ENCODE data around the gene ZRANB2. TPM values are rescaled to one million over a fixed set of nuclear protein-coding genes. Genes with fewer than 3 reads are reported as not detected.

Gene ZRANB2
- total RNA-seq, 2 experiments from 2014 or later, result 82.1 to 171 TPM

DNA sequence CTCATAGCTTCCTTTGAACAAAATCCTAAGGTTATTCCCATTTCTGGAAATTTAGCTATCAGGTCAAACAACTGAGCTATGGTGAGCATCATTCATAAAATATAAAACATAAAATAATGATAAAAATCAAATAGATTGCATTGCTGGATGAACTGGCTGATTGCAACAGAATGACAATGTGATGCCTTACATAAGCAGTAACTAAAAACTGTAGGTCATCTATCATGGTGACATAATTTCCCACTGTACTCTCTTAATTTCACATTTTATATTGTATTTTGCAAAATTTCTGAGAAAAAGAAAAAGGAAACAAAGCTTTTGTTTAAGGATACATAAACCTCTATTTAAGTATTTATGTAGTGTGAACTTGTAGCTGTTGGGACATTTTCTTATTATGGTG is 37.8 kb downstream of the ZRANB2 start:
- ChIA-PET POLR2A (no interaction called here), CTCF (ENCODE audit: unreplicated experiment) (no interaction called here)

DNA sequence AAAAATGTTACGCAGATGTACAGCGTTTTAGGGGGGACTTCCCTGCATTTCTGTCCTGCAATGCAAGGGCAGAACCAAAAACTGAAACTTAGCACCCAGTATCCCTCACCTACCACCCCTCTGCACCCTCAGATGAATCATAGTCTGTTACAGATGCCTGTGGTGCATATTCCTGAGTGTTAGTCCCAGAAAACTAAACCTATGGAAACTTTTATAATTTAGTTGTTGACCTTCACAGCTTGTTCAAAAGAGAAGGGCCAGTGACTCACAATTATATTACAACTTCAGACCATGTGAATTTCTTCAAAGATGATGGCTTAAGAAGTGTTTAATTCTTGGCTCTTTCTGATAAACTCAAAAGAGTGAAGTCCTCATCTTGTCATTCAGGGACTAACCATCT is 39.0 kb downstream of the ZRANB2 start:
- Histone ChIP-seq H3K36me3 (ENCODE audit: insufficient read depth, low read length) (no peaks in the 10 kb centered on the region), H3K4me1 (ENCODE audit: insufficient read depth, low read length, poor library complexity, severe bottlenecking) (no peaks in the 10 kb centered on the region), H3K4me3 (ENCODE audit: low read depth, low read length, poor library complexity, severe bottlenecking) (no peak overlapping the region), H4K20me1 (ENCODE audit: insufficient read depth, low read length) (no peaks in the 10 kb centered on the region), H3K9me3 (ENCODE audit: low read length) (no peaks in the 10 kb centered on the region), H3K4me2 (ENCODE audit: low read length) (no peak overlapping the region), H3K79me2 (ENCODE audit: insufficient read depth, low read depth, low read length) (no peaks in the 10 kb centered on the region), H2AFZ (ENCODE audit: low read length) (no peak overlapping the region), H3K9me2 (ENCODE audit: insufficient read depth, low read length) (no peaks in the 10 kb centered on the region), H3K27ac (ENCODE audit: low read depth, low read length, poor library complexity, severe bottlenecking) (no peak overlapping the region)
- ChIA-PET POLR2A (no interaction called here), CTCF (ENCODE audit: unreplicated experiment) (no interaction called here)
- no peak for DNase-seq (ENCODE audit: low spot score)
- BruUV-seq (replicated peaks), result no TSS peak
- TF ChIP-seq CTCF (conservative IDR thresholded peaks at IDR 0.05; ENCODE audit: low read length) (no peak), EZH2phosphoT487 (IDR thresholded peaks at IDR 0.05; ENCODE audit: borderline replicate concordance, low read depth, low read length) (no peak)
- intact Hi-C loops (cut with micrococcal nuclease; ENCODE audit: unreplicated experiment), result no loop called here

More for the DNA sequence above, 37.8 kb downstream of the ZRANB2 start:
- Histone ChIP-seq H3K27ac (ENCODE audit: low read depth, low read length, poor library complexity, severe bottlenecking) (no peak overlapping the region), H3K9me3 (ENCODE audit: low read length) (no peaks in the 10 kb centered on the region), H3K36me3 (ENCODE audit: insufficient read depth, low read length) (no peaks in the 10 kb centered on the region), H4K20me1 (ENCODE audit: insufficient read depth, low read length) (no peaks in the 10 kb centered on the region), H2AFZ (ENCODE audit: low read length) (no peak overlapping the region), H3K4me2 (ENCODE audit: low read length) (no peak overlapping the region), H3K9me2 (ENCODE audit: insufficient read depth, low read length) (no peaks in the 10 kb centered on the region), H3K4me3 (ENCODE audit: low read depth, low read length, poor library complexity, severe bottlenecking) (no peak overlapping the region), H3K79me2 (ENCODE audit: insufficient read depth, low read depth, low read length) (no peaks in the 10 kb centered on the region), H3K4me1 (ENCODE audit: insufficient read depth, low read length, poor library complexity, severe bottlenecking) (no peaks in the 10 kb centered on the region)
- TF ChIP-seq CTCF (conservative IDR thresholded peaks at IDR 0.05; ENCODE audit: low read length) (no peak), EZH2phosphoT487 (IDR thresholded peaks at IDR 0.05; ENCODE audit: borderline replicate concordance, low read depth, low read length) (no peak)
- DNase-seq (ENCODE audit: low spot score), result no peak
- no TSS peak for BruUV-seq (replicated peaks)
- intact Hi-C loops (cut with micrococcal nuclease; ENCODE audit: unreplicated experiment), result no loop called here

GRCh38 chr1:71039661-71040262 is 41.1 kb downstream of the ZRANB2 start:
- intact Hi-C loops (cut with micrococcal nuclease; ENCODE audit: unreplicated experiment), result no loop called here
- Histone ChIP-seq H4K20me1 (ENCODE audit: insufficient read depth, low read length) (no peaks in the 10 kb centered on the region), H3K27ac (ENCODE audit: low read depth, low read length, poor library complexity, severe bottlenecking) (no peak overlapping the region), H3K4me2 (ENCODE audit: low read length) (no peak overlapping the region), H3K9me3 (ENCODE audit: low read length) (no peaks in the 10 kb centered on the region), H3K36me3 (ENCODE audit: insufficient read depth, low read length) (no peaks in the 10 kb centered on the region), H2AFZ (ENCODE audit: low read length) (no peak overlapping the region), H3K79me2 (ENCODE audit: insufficient read depth, low read depth, low read length) (no peaks in the 10 kb centered on the region), H3K4me3 (ENCODE audit: low read depth, low read length, poor library complexity, severe bottlenecking) (no peak overlapping the region), H3K4me1 (ENCODE audit: insufficient read depth, low read length, poor library complexity, severe bottlenecking) (no peaks in the 10 kb centered on the region), H3K9me2 (ENCODE audit: insufficient read depth, low read length) (no peaks in the 10 kb centered on the region)
- BruUV-seq (replicated peaks), result no TSS peak
- CTCF ChIA-PET (ENCODE audit: unreplicated experiment), result no interaction called here
- TF ChIP-seq CTCF (conservative IDR thresholded peaks at IDR 0.05; ENCODE audit: low read length) (no peak), EZH2phosphoT487 (IDR thresholded peaks at IDR 0.05; ENCODE audit: borderline replicate concordance, low read depth, low read length) (no peak)
- DNase-seq (ENCODE audit: low spot score), result no peak
- POLR2A ChIA-PET, result interaction anchor here (0.7 kb wide), 1 partner anchor 927 kb away, joined by 3 read pairs; no protein-coding TSS in a partner anchor
